GM21619 (cell line): ENCODE measurements around the gene CCNB3.
"Not testable (repeated sequence)": the region's sequence is repeated elsewhere in the genome, so short reads cannot be mapped to it uniquely, and the experiment has no call there.

ENCODE experiments used
- ATAC-seq: cut with Tn5 transposase; IDR thresholded peaks from one replicate; pipeline ENCODE4 v1.9.1; 2021; ENCODE audit not compliant: unreplicated experiment

CCNB3 gene, protein sequence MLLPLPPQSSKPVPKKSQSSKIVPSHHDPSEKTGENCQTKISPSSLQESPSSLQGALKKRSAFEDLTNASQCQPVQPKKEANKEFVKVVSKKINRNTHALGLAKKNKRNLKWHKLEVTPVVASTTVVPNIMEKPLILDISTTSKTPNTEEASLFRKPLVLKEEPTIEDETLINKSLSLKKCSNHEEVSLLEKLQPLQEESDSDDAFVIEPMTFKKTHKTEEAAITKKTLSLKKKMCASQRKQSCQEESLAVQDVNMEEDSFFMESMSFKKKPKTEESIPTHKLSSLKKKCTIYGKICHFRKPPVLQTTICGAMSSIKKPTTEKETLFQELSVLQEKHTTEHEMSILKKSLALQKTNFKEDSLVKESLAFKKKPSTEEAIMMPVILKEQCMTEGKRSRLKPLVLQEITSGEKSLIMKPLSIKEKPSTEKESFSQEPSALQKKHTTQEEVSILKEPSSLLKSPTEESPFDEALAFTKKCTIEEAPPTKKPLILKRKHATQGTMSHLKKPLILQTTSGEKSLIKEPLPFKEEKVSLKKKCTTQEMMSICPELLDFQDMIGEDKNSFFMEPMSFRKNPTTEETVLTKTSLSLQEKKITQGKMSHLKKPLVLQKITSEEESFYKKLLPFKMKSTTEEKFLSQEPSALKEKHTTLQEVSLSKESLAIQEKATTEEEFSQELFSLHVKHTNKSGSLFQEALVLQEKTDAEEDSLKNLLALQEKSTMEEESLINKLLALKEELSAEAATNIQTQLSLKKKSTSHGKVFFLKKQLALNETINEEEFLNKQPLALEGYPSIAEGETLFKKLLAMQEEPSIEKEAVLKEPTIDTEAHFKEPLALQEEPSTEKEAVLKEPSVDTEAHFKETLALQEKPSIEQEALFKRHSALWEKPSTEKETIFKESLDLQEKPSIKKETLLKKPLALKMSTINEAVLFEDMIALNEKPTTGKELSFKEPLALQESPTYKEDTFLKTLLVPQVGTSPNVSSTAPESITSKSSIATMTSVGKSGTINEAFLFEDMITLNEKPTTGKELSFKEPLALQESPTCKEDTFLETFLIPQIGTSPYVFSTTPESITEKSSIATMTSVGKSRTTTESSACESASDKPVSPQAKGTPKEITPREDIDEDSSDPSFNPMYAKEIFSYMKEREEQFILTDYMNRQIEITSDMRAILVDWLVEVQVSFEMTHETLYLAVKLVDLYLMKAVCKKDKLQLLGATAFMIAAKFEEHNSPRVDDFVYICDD (N-terminal part only)

DNA sequence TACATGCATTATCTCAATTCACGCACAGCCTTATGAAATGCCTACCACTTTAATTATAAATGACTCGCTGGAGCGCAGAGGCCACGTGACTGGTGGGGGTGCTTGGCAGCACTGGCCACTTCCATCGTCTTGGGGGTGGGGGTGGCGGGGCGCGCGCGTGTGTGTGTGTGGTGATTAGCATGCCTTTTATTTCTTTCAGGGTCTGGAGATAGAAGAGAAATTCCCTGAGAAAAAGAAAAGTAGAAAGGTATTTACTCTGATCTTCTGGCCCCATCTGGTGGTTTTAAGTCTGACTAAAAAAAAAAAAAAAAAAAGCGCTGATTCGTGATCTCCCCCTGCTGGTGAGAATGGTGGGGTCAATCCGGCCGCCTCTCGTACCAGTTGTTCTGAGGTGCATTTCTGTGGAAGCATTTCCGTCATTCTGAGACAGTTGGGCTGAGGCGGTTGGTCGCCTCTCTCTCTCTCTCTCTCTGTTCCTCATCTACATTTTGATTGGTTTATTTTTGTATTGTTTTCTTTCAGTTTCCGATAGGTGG lies at the start of gene CCNB3:
Gene CCNB3, plus strand, starts transcription at position 402 of the 536 bp plus-strand sequence. CDS start 80,399 bp downstream, outside the sequence.
- ATAC-seq = peak; percentile 98

DNA sequence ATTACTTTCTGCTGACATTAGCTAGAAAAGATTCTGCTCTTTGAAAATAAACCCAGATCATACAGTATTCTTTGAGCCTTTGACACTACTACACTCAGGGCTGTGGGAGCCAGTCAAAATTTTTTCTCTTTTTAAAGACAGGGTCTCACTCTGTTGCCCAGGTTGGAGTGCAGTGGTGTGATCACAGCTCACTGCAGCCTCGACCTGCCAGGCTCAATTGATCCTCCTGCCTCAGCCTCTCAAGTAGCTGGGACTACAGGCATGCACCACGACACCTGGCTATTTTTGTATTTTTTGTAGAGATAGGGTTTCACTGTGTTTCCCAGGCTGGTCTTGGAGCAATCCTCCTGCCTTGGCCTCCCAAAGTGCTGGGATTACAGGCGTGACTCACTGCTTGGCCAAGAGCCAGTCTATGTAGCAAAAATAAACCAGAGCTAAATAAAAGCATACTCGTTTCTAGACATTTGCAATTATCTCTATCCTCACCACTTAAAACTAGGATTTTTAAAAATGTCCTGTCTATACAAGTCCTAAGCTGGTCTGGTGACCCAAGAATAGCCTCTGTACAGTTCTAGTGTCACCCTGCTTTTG lies 46.9 kb upstream of the CCNB3 start:
- ATAC-seq = no peak

DNA sequence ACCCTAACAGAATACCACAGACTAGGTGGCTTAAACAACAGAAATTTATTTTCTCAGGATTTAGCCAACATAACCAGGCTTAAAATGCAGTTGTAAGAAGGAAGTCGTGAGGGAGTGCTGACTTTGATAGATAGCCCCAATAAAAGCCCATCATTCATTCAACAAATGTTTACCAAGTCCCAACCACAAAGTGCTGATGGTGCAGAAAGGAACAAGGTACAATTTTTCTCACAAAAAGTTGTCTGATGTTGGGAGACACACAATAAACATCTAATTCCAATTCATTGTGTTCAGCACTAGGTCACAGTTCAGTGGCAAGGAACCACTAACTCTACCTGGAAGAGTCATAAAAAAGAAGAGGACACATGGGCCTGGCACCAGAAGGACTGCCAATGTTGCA lies 46.0 kb upstream of the CCNB3 start:
- no peak for ATAC-seq

DNA sequence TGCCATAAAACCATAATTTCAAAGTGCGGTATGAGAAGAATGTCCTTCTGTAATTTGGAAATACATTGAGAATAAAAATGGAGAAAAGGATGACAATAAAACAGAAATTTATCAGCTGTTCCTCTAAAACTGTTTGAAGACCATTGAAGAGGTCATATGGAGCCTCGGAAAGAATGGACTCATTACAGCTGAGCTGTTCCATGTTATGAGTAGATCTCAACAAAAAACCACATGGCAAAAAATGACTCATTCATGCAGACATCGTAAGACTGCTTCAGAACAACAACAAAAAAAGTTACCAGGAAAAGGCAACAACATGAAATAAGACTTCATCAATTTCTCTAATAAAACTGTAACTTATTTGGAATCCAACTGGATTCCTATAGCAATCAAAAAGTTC lies 43.4 kb upstream of the CCNB3 start:
- no peak for ATAC-seq

DNA sequence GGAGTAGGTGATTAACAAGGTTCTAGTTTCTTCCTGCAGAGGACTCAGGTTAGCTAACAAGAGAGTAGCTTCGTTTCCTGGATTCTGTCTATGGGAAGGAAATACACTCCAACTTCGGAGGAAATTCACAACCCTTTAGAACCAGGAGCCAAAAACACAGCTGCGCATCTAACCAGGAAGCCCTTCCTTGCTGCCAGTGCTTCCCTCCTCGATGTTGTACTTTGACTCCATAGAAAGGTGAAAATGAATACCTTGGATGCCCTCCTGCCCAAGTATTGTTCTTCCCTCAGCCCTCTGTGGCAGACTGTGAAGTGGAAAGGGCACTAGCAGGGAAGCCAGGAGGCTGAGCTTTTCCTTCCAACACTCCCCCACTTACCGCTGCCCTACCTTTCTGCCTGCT lies 38.8 kb upstream of the CCNB3 start:
- no peak for ATAC-seq

DNA sequence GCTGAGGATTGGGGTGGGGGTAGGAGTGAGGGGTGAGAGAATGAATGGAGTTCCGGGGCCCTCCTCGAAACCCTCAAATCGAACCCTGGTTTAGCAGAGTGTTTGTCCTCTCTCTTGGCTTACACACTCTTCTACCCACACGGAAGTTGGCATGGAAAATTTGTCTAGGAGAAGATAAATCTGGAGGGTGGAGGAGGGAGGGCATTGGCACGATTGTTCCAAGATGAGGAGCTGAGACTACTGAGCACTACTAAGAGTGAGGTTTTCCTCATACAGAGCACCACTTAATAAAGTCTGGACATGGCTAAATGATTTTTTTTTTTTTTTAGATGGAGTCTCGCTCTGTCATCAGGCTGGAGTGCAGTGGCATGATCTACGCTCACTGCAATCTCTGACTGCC lies 37.2 kb upstream of the CCNB3 start:
- no peak for ATAC-seq

DNA sequence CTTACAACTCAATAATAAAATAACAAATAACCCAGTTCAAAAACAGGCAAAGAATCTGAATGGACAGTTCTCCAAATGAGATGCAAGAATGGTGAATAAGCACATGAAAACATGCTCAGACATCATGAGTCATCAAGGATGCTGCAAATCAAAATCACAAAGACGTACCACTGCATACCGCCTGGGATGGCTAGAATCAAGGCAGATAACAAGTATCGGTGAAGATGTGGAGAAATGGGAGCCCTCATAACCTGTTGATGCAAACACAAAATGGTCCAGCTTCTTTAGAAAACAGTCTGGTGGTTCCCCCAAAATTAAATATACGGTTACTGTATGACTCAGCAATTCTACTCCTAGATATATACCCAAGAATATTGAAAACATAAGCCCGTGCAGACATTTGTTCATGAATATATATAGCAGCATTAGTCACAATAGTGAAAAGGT lies 36.3 kb upstream of the CCNB3 start:
- ATAC-seq = peak; percentile 57

DNA sequence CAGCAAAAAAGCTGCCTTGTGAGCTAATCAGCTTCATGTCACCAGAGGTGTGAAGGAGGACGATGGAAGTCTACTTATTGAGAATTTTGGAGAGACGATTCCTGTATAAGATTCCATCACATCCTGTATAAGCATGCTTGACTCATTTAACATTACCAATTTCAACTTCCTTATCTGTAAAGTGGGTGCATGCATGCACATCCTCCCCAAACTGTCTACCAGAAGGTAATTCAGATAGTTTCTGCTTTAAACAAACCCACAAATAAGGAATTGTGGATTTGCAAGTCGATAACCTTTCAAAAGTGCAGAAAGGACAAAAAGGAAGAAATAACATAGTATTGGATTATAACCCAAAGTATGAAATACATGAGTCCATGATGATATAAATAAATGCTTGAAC lies 34.8 kb upstream of the CCNB3 start:
- no peak for ATAC-seq

DNA sequence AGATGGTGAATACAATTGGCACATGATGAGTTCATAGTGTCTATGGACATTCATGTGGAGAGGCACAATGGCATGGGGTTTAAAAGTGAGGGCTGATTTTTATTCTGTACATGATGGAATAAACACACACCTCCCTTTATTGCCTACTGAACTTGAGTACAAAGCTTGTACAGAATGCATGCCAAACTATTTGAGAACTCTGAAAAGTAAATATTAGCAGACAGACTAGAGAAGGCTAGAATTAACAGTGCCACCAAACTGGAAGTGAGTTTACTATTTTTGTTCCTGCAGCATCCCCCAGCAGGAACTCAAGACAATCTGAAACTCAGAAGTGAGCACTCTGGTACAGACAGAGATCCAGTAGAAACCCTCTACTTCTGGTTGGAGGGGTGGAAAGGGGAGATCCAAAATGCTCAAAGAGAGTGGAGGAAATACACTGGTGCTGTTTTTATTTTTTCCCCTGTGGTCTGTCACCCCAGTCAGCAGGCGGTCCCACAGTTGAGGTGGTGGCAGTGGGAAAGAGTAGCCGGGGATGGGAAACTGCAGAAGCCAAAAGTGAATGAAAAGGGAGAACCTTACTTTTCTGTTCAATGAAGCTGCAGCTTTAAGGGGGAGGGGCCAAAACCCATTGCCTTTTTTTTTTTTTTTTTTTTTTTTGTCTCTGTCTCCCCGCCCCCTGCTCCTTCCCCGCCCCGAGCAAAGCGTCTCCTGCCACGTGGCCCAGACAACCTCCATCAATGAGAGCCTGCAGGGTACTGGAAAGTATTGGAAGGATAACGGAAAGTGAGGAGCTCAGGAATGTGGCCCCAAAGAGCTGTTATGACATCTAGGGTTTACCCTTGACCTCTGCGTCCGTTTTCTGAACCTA lies 24.3 kb upstream of the CCNB3 start:
- no peak for ATAC-seq

DNA sequence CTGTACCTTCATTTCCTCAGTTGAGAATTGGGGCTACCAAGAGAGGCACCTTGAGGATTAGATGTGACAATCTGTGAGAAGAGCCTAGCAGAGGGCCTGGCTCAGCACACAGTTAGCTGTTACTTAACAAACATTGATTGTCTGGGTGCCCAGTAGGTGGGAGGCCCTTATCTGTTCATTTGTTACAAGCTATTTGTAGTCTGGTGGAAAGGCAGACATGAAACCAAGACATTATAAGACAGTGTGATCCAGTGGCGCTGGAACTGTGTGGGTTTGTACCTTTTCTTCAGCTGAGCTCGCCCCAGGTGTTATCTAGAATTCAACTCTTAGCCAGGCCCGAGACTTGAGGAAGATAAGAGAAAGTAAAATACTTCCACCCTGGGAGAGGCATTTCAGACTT lies 20.7 kb upstream of the CCNB3 start:
- ATAC-seq = no peak

DNA sequence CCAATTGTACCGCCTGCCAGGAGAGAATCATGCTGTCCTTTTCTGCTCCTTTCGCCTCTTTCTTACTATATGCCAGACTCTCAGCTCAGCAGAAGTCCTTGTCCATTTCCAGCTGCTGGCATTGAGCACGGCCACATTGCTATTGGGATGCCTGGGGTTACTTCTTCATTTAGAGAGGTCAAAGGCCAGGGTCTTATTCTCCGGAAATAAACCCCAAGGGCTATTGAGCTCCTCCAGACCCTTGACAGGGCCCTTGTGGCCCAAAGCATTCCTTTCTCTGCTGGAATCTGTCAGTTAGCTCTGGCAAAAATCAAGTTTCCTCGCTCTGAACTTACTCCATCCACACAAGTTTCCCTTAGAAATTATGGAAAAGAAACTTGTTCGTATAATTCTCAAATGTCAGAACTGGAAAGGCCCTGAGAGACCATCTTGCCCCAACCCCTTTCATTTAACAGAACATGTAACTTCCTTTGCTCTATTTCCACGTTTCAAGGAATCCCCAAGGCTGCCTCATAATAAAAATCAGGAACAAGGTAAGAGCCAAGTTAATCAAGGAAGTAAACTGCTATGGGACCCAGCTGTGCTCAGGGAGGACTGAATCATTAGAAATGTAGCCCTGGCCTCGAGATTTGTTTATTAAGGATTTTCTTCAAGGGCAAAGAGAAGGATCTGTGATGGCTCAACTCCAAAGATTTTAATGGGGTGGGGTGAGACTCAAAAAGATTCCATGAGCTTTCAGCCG lies 15.5 kb upstream of the CCNB3 start:
- no peak for ATAC-seq

DNA sequence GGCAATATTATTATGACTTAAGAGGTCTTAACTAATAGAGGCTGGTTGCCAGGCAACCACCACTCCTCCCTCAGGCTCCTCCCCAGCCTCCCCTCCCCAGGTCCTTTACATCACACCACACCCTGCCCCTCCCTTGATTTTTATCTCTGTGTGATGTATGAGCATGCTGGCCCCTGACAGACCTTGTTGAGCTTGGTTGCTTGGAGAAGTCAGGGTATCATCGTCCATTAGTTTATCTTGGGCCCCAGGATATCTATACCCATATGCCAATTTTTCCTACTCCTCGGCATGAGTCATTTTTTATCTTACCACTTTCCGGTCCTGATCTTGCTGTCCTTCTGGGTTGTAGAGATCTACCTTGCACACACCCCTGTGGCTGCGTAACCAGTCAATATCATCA lies 6.2 kb upstream of the CCNB3 start:
- ATAC-seq = no peak

DNA sequence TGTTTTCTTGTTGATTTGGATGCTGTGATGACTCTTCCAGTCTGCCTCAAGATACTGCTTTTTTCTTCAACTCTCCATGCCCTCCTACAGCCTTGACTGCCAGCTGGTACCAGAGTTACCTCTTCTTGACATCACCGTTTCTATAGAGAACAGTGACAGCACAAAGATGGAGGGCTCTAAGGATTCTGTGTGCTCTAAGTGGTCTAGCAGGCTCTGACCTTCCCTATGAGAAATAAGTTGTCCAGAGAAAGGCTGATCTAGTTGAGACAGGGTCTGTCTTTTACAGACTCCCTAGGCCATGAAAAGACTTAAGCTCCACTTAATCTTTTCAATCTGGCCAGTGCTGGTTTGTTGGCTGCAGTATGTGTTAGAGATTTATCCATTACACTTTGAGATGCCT lies 3.7 kb upstream of the CCNB3 start, which contains the start of gene AKAP4:
Gene AKAP4, minus strand, starts transcription at position 101 of the 400 bp plus-strand sequence. CDS start 118 bp downstream, outside the sequence.
- no peak for ATAC-seq

DNA sequence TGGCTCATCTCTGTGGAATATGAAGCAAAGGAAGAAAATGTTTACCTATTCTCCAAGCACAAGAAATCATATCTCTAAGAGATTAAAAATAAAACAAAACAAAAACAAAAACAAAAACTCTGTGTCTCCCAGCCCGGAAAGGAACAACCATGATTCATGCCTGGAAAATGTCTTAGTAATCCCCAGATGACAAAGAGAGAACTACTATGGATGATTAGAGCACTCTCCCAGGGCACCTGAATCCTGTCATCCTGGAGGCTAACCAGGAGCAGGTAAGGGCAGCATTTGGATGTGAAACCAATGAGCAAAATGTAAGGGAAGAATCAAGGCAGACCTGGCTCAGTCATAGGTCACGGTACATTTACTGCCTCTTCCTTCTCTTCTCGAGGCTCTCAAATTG lies 2.0 kb upstream of the CCNB3 start:
- no peak for ATAC-seq

DNA sequence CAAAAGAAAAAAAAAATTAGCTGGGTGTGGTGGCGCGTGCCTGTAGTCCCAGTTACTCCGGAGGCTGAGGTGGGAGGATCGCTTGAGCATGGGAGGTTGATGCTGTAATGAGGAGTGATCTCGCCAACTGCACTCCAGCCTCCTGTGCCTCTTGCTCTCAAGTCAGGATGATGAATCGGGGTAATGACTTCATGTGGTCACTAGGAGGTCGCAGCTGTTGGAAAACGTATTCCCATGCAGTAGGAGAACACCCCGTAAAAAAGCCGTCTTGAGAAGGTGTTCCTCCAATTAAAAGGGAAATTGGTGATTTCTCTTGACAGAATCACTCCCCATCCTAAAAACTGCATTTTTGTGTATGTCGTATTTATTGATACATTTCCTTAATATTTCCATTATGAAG lies 2.2 kb downstream of the CCNB3 start:
- ATAC-seq = no peak

DNA sequence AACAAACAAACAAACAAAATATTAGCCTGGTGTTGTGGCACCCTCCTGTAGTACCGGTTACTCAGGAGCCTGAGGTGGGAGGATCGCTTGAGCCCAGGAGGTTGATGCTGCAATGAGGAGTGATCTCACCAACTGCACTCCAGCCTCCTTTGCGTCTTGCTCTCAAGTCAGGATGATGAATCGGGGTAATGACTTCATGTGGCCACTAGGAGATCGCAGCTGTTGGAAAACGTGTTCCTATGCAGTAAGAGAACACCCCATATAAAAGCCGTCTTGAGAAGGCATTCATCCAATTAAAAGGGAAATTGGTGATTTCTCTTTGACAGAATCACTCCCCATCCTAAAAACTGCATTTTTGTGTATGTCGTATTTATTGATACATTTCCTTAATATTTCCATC lies 6.9 kb downstream of the CCNB3 start:
- ATAC-seq = no peak

DNA sequence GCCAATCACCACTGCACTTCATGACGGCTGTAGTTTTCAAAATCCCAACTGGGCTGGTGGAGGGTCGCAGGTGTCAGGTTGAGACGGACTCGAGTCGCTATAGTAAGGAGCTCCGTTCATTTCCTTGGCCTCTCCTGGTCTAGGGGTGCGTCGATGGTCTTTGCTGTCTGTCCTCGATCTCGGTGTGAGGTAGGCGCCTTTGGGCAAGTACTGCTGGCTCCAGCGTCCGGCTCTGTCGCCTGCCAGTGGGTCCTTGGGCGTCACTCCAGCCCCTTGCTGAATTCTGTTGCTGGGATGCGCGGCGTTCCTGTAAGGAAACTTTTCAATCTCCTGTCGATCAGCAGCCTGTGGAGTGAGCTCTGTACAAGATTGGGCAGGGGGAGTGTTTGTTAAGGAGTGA lies 76.7 kb downstream of the CCNB3 start:
- no peak for ATAC-seq

DNA sequence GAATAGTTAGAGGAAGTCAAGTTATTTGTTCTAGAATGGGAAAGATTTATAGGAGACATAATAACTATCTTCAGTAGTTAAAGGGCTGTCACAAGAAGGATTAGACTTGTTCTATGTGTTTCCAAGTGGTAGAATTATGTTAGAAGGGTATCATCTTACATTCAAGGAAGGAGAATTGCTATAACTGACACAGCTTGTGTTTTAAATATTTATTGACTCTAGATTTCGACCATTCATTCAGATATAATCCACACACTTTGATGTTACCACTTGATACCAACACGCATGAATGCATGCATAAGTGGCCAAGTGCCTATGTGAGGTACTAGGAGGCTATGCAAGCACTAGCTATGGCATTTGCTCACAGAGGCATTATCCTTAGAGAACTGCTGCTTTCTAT lies 122.7 kb downstream of the CCNB3 start:
- no peak for ATAC-seq

DNA sequence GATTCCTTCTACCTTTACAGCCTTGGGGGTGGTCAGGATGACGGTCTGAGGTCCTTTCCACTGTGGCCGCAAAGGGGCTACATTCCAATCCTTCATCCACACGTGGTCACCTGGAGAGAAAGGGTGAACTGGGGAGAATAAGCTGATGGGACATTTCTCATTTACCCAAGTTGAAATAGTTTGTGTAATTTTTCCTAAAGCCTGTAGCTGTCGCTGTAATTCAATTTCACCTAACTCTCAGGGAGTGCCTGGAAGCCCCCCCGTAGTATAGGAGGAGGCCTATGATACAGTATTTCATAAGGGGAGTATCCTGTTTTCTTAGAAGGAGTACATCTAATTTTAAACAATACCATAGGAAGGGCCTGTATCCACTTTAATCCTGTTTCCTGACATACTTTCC lies 128.1 kb downstream of the CCNB3 start:
- not testable (repeated sequence) for ATAC-seq
